Ecto neural progenitor cell (in vitro differentiated cells): ENCODE measurements around the gene EVC.
"Not testable (repeated sequence)": the region's sequence is repeated elsewhere in the genome, so short reads cannot be mapped to it uniquely, and the experiment has no call there.

Experiments used
- DNase-seq: peaks from one replicate; pipeline ENCODE4 v3.0.0-alpha.2; 2018; ENCODE audit warnings: low spot score

The EVC gene

DNA sequence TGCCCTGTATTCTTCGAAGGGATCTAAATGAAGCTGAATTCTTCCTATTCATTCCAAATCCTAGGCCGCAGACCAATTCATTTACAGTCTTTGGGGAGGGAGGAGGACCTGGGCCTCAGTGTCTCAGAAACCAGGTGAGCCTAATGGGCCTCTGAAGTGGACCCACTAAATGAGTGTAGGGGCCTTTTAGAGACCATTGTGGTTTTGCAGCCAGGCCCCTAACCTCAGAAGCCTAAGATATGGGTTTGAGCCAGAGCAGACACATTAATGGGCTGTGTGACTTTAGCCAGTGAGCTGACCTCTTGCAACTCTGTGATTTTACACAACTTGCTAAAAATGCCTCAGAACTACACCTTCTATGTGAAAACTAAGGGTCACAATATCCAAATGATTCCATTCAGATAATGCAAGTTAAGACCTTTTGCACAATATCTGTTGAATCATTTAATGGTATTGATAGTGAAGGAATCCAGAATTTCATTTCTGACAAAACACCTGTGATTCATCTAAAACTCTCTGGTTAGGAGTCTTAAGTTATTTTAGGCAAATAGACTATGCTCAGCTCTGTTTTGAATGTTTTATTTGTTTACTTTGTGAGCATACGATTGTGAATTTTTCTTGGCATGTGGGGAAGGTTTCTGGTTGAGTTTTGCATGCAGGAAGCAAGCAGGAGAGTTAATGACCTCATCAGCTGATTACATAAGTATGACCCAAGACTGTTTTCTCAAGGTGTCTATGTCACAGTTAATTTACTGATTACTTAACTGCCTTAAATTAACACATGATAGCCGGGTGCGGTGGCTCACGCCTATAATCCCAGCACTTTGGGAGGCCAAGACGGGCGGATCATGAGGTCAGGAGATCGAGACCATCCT lies 75.0 kb downstream of the EVC start:
- no peak for DNase-seq

DNA sequence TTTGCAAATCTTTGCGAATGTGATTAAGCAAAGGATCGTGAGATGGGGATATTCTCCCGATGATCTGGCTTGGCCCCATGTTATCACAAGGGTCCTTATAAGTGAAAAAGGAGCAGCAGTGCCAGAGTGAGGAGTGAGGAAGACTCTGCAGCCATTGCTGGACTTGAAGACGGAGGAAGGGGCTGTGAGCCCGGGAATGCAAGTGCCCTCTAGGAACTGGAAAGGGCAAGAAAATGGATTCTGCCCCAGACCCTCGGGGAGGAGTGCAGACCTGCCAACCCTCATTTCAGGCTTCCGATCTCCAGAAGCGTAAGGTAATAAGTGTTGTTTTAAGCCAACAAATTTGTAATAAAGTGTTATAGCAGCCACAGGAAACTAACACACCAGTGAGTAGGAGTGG lies 76.3 kb downstream of the EVC start:
- no peak for DNase-seq

DNA sequence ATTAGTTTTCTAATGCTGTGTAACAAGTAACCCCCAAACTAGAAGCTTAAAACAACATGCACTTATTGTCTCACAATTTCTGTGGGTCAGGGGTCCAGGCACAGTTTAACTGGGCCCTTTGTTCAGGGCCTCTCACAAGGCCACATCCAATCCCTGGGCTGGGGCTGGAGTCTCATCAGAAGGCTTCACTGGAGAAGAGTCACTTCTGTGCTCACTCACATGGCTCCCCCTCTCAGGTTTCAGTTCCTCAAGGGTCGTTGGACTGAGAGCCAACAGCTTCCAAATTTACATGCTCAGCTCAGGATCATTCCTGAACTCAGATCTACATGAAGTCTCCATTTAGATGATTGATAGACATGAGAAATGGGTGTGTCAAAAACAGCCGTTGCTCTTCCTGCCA lies 77.1 kb downstream of the EVC start:
- DNase-seq, result no peak

DNA sequence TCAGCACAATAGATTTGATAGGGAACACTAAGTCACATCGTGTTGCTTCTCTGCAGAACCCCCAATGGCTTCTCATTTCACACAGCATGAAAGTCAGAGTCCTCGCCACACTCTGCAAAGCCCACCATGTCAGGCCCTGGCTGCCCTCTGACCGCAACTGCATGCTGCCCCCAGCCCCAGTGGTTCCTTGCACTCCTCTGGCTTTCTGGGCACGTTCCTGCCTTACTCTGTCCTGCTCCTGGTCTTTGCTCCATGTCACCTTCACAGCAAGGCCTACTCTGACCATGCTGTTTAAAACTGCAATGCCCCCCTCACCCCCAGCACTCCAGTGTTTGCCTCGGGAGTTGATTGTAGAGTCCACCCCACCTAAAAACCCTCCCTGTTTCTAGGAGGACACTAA lies 78.1 kb downstream of the EVC start:
- DNase-seq, result no peak

DNA sequence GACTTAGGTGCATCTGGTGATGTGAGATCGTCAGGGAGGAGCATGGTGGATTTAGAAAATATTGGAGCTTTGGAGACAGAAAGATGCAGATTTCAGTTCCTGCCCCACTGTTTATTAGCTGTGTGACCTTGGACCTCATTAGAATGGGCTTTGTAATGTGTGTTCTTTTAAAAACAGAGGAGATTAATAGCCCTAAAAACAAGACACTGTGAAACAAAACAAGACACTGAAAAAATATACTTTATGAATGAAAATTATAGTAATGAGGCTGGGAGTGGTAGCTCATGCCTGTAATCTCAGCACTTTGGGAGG lies 79.5 kb downstream of the EVC start:
- no peak for DNase-seq

DNA sequence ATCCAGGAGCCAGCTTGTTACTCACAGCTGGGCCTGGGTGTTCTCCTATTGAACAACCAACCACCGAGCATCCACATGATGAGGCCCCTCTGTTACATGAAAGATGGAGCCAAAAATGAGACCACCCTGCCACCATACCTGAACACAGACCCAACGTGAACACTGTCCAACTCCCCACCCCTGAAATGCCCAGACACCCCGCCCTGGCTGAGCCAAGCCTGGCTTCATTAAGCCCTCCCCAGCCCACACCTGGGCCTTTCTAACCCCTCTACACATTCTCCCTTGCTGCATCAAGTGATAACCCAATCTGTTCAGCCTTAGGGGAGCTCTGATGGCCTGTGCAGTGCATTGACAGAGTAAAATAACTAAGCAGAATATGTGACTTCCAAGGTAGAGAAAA lies 80.7 kb downstream of the EVC start:
- no peak for DNase-seq

DNA sequence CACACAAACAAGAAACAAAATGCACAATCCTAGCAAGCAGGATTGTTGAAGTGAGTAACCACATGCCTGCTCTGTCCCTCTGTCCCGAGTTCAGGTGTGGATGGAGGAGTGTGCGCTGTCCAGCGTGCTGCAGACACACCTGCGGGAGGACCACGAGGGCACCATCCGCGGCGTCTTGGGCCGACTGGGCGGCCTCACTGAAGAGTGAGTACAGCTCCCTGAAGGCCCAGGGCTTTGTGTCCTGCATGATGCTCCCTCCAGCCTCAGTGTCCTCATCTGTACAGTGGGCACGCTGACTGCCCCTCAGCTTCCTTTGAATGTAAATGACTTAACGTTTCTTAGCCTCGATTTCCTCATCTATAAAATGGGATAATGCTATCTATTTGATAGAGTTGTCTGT lies 82.5 kb downstream of the EVC start:
- DNase-seq, result no peak

DNA sequence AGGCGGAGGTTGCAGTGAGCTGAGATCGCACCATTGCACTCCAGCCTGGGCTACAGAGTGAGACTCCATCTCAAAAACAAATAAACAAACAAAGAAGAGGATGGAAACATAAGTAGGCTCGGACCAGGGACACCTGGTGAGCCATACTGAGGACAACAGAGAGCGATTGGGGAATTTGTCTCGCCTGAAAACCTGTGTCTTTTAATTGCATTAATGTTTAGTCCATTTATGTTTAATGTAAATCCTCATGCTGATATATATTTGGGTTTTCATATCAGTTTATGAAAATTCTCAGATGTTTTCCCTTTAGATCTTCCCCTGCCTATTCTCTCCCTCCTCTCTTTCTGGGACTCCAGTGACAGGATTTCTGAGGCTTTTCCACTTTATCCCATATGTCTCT lies 84.6 kb downstream of the EVC start:
- DNase-seq, result no peak

DNA sequence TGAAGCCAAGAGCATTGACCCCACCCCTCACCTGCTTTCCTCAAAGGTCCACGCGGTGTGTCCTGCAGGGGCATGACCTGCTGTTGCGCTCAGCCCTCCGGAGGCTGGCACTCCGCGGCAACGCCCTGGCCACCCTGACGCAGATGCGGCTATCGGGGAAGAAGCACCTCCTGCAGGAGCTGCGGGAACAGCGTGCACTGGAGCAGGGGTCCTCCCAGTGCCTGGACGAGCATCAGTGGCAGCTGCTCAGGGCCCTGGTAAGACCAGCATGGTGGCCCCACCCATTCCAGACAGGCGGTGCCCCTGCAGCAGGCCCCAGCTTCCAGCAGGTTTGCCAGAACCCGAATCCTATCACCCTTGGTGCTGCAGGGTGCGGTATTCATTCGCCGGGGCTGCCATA lies 86.0 kb downstream of the EVC start:
- no peak for DNase-seq

DNA sequence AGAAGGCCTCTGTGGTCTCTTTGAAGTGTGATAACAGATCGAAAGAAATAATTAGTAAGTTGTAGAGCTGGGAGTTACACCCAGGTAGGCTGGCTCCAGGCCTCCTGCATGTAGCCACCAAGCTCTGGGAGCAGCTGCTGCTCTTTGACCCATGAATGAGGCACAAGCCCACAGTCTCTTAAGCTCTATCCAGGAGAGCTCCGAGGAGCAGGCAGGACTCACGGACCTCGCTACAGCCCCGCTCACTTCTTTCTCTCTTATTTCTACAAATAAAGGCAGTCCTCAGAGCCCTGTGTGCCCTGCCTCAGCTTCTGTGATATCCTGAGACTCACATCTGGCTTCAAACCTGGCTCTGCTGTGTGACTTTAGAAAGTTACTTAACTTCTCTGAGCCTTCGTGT lies 86.9 kb downstream of the EVC start:
- no peak for DNase-seq

DNA sequence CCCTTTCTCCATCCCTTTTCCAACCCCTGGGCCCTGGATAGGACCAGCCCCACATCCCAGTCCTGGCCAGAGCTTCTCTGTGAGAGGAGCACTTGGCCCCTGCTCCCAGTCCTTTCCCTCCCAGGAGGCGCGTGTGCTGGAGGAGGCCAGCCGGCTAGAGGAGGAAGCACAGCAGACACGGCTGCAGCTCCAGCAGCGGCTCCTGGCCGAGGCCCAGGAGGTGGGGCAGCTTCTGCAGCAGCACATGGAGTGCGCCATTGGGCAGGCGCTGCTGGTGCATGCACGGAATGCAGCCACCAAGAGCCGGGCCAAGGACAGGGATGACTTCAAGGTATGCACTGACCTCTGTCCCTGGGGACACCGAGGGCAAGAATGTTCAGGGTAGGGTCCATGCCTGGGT lies 87.5 kb downstream of the EVC start:
- DNase-seq, result no peak

DNA sequence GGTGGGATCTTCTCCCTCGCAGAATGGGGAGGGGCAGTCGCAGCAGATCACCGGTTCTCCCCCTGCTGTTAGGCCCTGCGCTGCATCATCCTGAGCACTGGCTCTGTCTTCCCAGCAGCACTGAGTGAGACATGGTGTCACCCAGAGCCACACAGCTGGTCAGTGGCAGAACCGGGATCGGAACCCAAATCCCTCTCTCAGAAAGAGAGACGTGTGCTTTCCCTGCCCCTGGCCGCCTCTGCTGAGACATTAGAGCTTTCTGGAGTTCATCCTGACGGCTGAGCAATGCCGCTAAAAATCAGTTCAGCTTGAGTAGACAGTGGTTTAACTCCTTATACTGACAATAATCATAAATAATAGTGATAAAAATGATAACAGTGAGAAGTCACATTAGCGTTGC lies 87.9 kb downstream of the EVC start:
- DNase-seq, result no peak

DNA sequence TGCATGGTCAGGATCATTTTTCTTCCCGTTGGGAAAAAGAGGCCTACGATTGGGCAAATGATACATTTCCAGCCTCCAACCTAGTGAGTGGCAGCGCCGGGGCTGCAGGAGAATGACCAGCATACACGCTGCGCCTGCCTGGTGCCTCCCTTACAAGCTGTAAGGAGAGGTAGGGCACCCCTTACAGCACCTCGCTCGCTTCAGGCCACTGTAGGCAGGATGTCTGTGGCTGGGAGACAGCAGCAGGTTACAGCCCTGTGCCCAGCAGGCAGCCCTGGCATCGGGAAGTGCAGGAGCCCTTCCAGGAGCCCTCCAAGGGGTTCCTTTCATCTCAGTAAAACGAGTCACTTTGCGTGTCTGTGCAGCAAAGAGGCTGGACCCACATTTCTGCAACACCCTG lies 88.4 kb downstream of the EVC start:
- no peak for DNase-seq

DNA sequence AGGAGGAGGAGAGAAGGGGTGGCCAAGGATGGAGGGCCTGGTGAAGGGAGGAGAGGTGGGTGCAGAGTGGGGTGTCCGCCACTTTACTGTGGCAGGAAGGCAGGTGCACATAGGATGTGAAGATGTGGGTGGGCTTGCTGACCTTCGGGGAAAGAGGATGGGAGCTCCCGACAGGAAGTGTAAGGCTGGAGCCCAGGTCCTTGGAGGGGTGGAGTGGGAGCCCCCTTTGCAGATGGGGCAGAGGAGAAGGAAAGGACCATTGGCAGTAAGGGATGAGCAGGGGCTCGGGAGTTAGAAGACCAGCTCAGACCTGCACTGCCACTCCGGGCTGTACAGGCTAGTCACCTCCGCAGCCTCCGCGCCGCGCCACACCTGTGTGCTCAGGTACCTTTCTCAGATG lies 89.5 kb downstream of the EVC start:
- no peak for DNase-seq

DNA sequence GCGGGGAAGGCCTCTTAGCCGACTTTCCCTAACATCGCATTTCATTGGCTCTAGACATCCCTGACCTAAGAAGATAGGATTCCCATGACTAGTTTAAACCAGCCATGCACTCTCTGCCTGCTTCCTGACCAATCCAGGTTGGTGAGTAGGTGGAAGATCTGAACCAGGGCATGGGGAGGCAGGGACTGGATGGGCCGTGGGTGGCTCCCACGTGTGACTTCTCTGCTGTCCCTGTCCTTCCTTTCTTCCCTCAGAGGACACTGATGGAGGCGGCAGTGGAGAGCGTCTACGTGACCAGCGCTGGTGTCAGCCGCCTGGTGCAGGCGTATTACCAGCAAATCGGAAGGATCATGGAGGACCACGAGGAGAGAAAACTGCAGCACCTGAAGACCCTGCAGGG lies 90.7 kb downstream of the EVC start:
- DNase-seq, result no peak

DNA sequence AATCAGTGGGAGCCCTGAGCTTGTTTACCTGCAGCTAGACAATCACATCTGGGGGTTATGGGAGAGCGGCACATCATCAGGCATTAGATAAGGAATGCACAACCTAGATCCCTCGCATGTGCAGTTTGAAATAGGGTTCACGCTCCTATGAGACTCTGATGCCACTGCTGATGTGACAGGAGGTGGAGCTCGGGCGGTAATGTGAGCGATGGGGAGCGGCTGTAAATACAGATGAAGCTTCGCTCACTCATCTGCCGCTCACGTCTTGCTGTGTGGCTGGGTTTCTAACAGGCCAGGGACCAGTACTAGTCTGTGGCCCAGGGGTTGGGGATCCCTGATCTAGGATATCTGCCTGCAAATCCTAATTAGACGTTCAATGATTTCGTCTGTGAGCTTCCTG lies 91.6 kb downstream of the EVC start:
- no peak for DNase-seq

DNA sequence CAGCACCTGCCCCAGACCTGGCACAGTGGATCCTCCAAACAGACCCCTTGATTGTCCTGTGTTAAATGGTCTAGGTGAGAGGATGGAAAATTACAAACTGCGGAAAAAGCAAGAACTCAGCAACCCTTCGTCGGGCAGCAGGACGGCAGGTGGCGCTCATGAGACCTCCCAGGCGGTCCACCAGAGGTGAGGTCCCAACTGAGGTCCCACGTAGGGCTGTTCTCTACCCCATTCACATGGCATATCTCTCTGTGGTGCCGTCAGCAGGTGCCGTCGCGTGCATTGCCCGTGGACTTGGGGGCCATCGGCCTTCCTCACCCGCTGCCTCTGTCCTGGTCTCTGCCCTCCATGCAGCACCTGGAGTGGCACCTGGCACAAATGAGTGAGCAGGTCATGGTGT lies 93.7 kb downstream of the EVC start:
- no peak for DNase-seq

DNA sequence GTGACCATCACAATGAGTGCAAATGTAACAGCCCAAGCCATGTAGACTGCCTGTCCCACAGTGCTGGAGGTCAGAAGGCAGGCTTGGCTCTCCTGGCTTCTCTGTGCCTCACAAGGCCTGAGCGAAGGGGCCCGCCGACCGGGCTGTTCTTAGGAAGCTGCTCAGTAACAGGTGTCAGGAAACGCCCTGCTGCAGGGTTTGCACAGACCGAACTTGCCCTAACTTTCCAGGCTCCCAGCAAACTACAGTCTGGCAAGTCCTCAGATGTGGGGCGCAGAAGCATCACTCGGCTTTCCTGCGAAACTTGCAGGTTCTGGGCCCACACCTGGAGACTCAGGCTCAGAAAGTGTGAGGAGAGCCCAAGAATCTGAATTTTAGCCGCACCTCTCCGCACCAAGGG lies 94.3 kb downstream of the EVC start:
- no peak for DNase-seq

DNA sequence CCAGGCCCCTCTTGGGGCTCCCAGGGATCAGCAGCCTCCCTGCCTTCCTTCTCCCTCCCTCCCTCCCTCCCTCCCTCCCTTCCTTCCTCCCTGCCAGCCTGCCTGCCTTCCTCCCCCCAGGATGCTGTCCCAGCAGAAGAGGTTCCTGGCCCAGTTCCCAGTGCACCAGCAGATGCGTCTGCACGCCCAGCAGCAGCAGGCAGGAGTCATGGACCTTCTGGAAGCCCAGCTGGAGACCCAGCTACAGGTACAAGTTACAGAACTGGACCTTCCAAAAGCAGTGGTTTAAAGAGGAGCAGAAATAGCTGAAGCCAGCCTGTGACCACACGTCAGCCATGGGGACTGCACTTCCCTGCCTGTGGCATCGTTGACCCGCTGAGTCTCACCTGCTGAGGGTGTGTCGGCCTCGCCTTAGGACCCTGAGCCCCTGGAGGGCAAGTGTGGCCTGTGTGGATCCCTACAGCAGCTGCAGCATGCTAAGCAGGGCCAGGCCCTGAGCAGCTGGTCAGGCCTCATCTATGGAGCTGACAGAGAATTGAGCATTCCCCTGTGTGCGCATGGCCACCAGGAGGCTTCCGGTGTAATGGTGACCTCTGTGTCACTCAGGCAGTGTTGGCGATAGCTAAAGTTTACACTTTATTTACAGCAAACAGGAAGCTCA lies 97.2 kb downstream of the EVC start:
- no peak for DNase-seq

DNA sequence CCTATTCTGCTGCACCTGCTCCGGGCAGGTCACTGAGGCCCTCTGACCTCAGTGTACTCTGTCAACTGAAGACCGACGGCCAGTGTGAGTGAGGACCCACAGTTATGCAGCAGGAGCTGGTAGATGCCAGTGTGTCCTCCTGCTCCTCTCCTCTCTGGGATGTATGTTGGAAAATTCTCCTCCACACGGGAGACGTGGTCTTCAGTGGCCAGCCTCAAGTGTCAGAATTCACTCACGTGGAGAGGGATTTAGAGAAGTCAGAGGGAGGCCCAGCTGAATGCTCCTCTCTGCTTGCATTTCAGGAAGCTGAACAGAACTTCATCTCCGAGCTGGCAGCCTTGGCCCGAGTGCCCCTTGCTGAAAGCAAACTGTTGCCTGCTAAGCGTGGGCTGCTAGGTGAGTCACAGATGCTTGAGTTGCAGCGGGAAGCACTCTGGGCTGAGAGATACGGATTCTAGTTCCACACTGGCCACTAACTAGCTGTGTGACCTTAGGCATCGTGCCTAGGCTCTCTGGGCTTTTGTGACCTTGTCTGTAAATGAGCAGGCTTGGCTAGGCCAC lies 98.3 kb downstream of the EVC start:
- no peak for DNase-seq

DNA sequence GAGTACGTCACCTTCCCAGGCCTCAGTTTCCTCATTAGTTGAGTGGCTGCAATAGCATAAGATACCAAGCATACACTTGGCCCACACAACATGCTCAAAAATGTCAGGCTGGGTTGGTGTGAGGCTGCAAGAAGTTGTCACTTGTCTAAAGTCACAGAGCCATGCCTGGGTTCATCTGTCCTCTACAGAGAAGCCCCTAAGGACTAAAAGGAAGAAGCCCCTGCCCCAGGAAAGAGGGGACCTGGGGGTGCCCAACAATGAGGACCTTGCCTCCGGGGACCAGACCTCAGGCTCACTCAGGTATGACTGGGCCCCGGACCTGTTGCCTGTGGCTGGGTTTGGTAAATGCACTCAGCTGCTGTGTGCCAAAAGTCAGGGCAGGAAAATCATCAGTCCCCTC lies 99.2 kb downstream of the EVC start:
- DNase-seq, result no peak

DNA sequence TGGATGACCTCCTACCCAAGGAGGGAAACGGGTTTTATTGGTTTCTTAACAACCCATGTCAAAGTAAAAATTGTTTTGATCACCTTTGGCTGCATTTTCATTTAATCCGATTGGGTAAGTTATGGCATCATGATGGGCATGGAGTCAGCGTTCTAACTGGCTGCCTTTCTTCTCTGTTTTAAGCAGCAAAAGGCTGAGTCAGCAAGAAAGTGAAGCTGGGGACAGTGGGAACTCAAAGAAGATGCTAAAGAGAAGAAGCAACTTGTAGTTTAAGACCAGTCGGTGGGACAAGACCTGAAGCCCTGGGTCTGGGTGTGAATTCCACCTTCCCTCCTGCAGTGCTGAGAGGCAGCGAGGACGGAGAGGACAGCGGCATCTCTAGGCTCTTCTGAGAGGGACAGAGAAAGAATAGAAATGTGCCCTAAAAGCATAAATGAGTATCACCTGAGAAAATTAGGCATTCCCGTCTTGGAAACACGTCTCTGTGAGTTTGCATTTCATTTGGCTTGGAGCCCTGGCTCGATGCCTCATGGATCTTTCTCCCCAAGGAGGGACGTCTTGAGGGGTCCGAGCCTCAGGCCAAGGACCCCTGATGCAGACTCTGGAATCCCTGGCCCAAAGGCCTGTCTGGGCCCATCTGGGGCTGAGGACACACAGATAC lies 99.9 kb downstream of the EVC start:
- no peak for DNase-seq

DNA sequence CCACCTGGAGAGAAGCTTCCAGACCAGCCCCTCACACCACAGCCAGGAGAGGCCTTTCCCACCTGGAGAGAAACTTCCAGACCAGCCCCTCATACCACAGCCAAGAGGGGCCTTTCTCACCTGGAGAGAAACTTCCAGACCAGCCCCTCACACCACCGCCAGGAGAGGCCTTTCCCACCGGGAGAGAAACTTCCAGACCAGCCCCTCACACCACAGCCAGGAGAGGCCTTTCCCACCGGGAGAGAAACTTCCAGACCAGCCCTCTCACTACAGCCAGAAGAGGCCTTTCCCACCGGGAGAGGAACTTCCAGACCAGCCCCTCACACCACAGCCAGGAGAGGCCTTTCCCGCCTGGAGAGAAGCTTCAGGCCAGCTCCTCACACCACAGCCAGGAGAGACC lies 101.1 kb downstream of the EVC start:
- DNase-seq, result not testable (repeated sequence)
